Duodenal mucosa (tissue), 2 donors: ENCODE data around the gene TAF11L7.
"Not testable (repeated sequence)": the region's sequence is repeated elsewhere in the genome, so short reads cannot be mapped to it uniquely, and the experiment has no call there.

Experiments
- H3K27ac ChIP-seq: one replicate; pipeline ENCODE4 v1.7.0; 2013; ENCODE audit warnings: low read depth, low read length
- H3K27me3 ChIP-seq, 2 donors: one replicate each; pipeline ENCODE4 v1.7.0; 2013; ENCODE audit warnings: low read length in 2 of 2, control low read depth in 1 of 2; ENCODE audit not compliant: insufficient read depth in 2 of 2, control insufficient read depth in 1 of 2
- H3K36me3 ChIP-seq, 2 donors: one replicate each; pipeline ENCODE4 v1.7.0; 2013; ENCODE audit warnings: low read length in 2 of 2, control low read depth in 1 of 2; ENCODE audit not compliant: insufficient read depth in 2 of 2, control insufficient read depth in 1 of 2
- H3K4me1 ChIP-seq, 2 donors: one replicate each; pipeline ENCODE4 v1.7.0; 2013; ENCODE audit warnings: low read length in 2 of 2, control low read depth in 1 of 2; ENCODE audit not compliant: insufficient read depth in 2 of 2, control insufficient read depth in 1 of 2
- H3K4me3 ChIP-seq, 2 donors: one replicate each; pipeline ENCODE4 v1.7.0; 2013; ENCODE audit warnings: low read length in 2 of 2, low read depth in 1 of 2
- H3K9ac ChIP-seq, 2 donors: one replicate each; pipeline ENCODE4 v1.7.0; 2013; ENCODE audit warnings: low read length in 2 of 2, low read depth in 1 of 2
- H3K9me3 ChIP-seq, 2 donors: one replicate each; pipeline ENCODE4 v1.7.0; 2013; ENCODE audit warnings: low read length in 2 of 2, control low read depth in 1 of 2; ENCODE audit not compliant: control insufficient read depth in 1 of 2

TAF11L7 gene

DNA sequence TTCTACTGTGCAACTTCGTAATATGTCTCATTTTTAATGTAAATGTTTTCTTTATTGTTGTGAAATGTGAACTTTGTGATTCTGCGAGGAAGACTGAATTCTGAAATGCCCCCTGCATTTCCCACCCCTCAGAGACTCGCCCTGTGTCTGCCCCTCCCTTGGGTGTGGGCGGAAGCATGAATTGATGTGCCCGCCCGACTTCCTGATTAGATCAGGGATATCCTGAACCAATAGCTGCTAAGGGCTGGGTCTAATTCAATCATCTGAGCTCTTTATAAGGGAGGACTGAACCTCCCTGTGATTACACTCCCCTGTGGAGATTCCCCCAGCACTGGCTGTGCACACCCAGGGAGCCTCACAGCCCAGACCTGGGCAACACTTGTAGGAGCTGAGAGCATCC lies 18.3 kb upstream of the TAF11L7 start, which contains the start of gene TAF11L11:
Gene TAF11L11, plus strand, starts transcription at position 304 of the 400 bp plus-strand sequence.
- H3K4me1 ChIP-seq, H3K4me3 ChIP-seq, H3K27ac ChIP-seq, H3K27me3 ChIP-seq, H3K9me3 ChIP-seq, H3K9ac ChIP-seq, H3K36me3 ChIP-seq: not testable (repeated sequence)

GRCh38 chr5:17597728-17598127 lies 12.2 kb upstream of the TAF11L7 start, which contains the start of gene TAF11L10:
Gene TAF11L10 (minus strand): TSS chr5:17597828.
- not testable (repeated sequence) for H3K4me3 ChIP-seq, H3K9ac ChIP-seq

DNA sequence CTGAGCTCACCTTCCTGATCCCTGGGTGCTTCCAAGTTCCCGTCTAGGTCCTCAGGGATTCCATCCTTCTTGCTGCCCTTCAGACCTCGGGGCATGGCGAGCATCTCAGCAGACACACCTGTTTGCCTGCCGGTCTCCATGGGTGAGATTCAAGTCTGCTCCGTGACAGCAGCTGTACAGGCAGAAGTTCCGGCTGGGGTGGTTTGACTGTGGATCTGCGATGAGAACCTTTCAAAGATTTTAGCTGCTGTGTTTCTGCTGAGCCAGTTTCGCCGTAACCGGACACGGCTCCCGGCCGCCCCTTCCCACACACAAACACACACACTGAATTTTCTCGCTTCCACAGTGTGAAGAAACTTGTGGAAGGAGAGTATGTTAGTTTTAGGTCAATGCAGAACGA lies 8.7 kb upstream of the TAF11L7 start, which contains the start of gene TAF11L9:
Gene TAF11L9, minus strand, starts transcription at position 140 of the 400 bp plus-strand sequence.
- not testable (repeated sequence) for H3K9ac ChIP-seq, H3K36me3 ChIP-seq, H3K4me1 ChIP-seq, H3K9me3 ChIP-seq, H3K27ac ChIP-seq, H3K4me3 ChIP-seq, H3K27me3 ChIP-seq

More at GRCh38 chr5:17597728-17598127, 12.2 kb upstream of the TAF11L7 start, which contains the start of gene TAF11L10:
- H3K27ac ChIP-seq, H3K27me3 ChIP-seq, H3K36me3 ChIP-seq, H3K4me1 ChIP-seq, H3K9me3 ChIP-seq: not testable (repeated sequence)

GRCh38 chr5:17590860-17591259 lies 5.3 kb upstream of the TAF11L7 start, which contains the start of gene TAF11L8:
Gene TAF11L8 (minus strand): TSS chr5:17590960.
- not testable (repeated sequence) for H3K4me3 ChIP-seq, H3K4me1 ChIP-seq, H3K9ac ChIP-seq, H3K27ac ChIP-seq, H3K36me3 ChIP-seq, H3K9me3 ChIP-seq, H3K27me3 ChIP-seq
